ENCODE data around the gene HYI.

- TF ChIP-seq CTCF (IDR thresholded peaks at IDR 0.05) (no peak), MAX (IDR thresholded peaks at IDR 0.05) (no peak), POLR2AphosphoS2 (conservative IDR thresholded peaks at IDR 0.05; ENCODE audit: low read length) (no peak), POLR2A (IDR thresholded peaks at IDR 0.05; ENCODE audit: low read length) (no peak)
Observed at GRCh38 chr1:43427524-43427923, 26.2 kb downstream of the HYI start.

Data from A549 (cell line).